CD4-positive, alpha-beta T cell (primary cell): ENCODE results near the gene MOSPD3. TPM values are rescaled to one million over a fixed set of nuclear protein-coding genes. Genes with fewer than 3 reads are reported as not detected.

Experiments
- ATAC-seq: fragments of 200-7000 bp; cut with Tn5 transposase; one replicate; pipeline ENCODE4 v1.10.0; 2022; ENCODE audit warnings: mild to moderate bottlenecking; ENCODE audit not compliant: poor library complexity
- CTCF ChIA-PET: fragments of 350-600 bp; sonication (Branson Sonifier 250); formaldehyde crosslinking; loops from one replicate; lab custom pipeline; 2021; ENCODE audit warnings: antibody characterized with exemption, inconsistent platforms; lab: Charles Lee
- POLR2A ChIA-PET: fragments of 350-600 bp; sonication (Branson Sonifier 250); formaldehyde crosslinking; loops from one replicate; lab custom pipeline; 2021; ENCODE audit warnings: antibody characterized with exemption, inconsistent platforms; lab: Charles Lee
- DNase-seq, 14 experiments: peaks; one replicate each; pipeline ENCODE4 v3.0.0-alpha.2; 2013 to 2020; ENCODE audit warnings: mixed read lengths in 2 of 14
- H3K27ac ChIP-seq, 2 donors: one replicate each; pipeline versions ENCODE4 v1.5.1 to v1.7.0; 2013; ENCODE audit warnings: low read length in 2 of 2, low read depth in 1 of 2, mild to moderate bottlenecking in 1 of 2
- H3K27me3 ChIP-seq, 2 experiments: 1 replicate in 1 of 2; 2 replicates in 1 of 2; pipeline versions ENCODE4 v1.6.1 to v1.7.0; 2013; ENCODE audit warnings: low read length in 2 of 2, control low read depth in 1 of 2, mild to moderate bottlenecking in 1 of 2, moderate library complexity in 1 of 2; ENCODE audit not compliant: insufficient read depth in 2 of 2, control insufficient read depth in 1 of 2
- H3K36me3 ChIP-seq: one replicate; pipeline ENCODE4 v1.6.1; 2013; ENCODE audit warnings: low read length, control low read depth; ENCODE audit not compliant: insufficient read depth
- H3K4me1 ChIP-seq: one replicate; pipeline ENCODE4 v1.6.1; 2013; ENCODE audit warnings: low read length, control low read depth; ENCODE audit not compliant: insufficient read depth
- H3K4me3 ChIP-seq: one replicate; pipeline ENCODE4 v1.5.1; 2013; ENCODE audit warnings: mild to moderate bottlenecking, low read length, moderate library complexity
- H3K9me3 ChIP-seq, 2 experiments: 1 replicate in 1 of 2; 2 replicates in 1 of 2; pipeline versions ENCODE4 v1.6.1 to v1.7.0; 2013; ENCODE audit warnings: low read length in 2 of 2, mild to moderate bottlenecking in 2 of 2, control low read depth in 1 of 2, moderate library complexity in 1 of 2; ENCODE audit not compliant: control insufficient read depth in 1 of 2, insufficient read depth in 1 of 2
- H3K27ac Mint-ChIP-seq: one replicate; pipeline ENCODE4 v1.8.0; 2020; ENCODE audit warnings: mixed read lengths
- H3K27me3 Mint-ChIP-seq: one replicate; pipeline ENCODE4 v1.8.0; 2021; ENCODE audit warnings: mixed read lengths
- H3K36me3 Mint-ChIP-seq: one replicate; pipeline ENCODE4 v1.8.0; 2021; ENCODE audit warnings: low read depth, mixed read lengths
- H3K4me1 Mint-ChIP-seq: one replicate; pipeline ENCODE4 v1.8.0; 2021; ENCODE audit warnings: low read depth, mixed read lengths
- H3K4me3 Mint-ChIP-seq: one replicate; pipeline ENCODE4 v1.8.0; 2020; ENCODE audit warnings: mild to moderate bottlenecking, mixed read lengths
- H3K9me3 Mint-ChIP-seq: one replicate; pipeline ENCODE4 v1.8.0; 2020; ENCODE audit warnings: mixed read lengths
- intact Hi-C, 2 experiments: fragments of 100-400 bp; cut with DNase I in 1 of 2; cut with micrococcal nuclease in 1 of 2; formaldehyde crosslinking; loops; one replicate each; pipeline versions ENCODE4 v1.15.1 to v1.9.0; 2023 to 2025; cut with DNase I, micrococcal nuclease
- total RNA-seq, 174 experiments: library from RNA in 2 of 174; stranded (reverse) in 2 of 174; gene quantifications; one replicate each; pipeline ENCODE4 v1.2.3 and lab custom pipeline; 2021 to 2026
- TF ChIP-seq, protein P1 (sequence below): fragments of 200-600 bp; IDR thresholded peaks from one replicate; pipeline ENCODE4 v1.8.0; 2022; ENCODE audit warnings: antibody characterized with exemption, mild to moderate bottlenecking

Gene MOSPD3
- total RNA-seq, 2 experiments from 2014 or later: 8.5 to 10.9 TPM

- peaks cover 0 to 5% of the 10 kb centered on the region in 2 experiments for H3K27me3 ChIP-seq
- H3K9me3 ChIP-seq: no peaks in the 10 kb centered on the region
- H3K36me3 ChIP-seq: peaks cover 17% of the 10 kb centered on the region
- Mint-ChIP-seq H3K27ac (no peak within 1 kb of the TSS), H3K4me3 (peak within 1 kb of the TSS; percentile 97), H3K27me3 (no peaks in the 10 kb centered on the region), H3K36me3 (peaks cover 17% of the 10 kb centered on the region), H3K9me3 (no peaks in the 10 kb centered on the region), H3K4me1 (peaks cover 35% of the 10 kb centered on the region)
- peak within 1 kb of the TSS; percentile 95 for H3K4me3 ChIP-seq
- DNase-seq: peak; percentile 98 to 100 (median 99)
- TF ChIP-seq, protein P1, sequence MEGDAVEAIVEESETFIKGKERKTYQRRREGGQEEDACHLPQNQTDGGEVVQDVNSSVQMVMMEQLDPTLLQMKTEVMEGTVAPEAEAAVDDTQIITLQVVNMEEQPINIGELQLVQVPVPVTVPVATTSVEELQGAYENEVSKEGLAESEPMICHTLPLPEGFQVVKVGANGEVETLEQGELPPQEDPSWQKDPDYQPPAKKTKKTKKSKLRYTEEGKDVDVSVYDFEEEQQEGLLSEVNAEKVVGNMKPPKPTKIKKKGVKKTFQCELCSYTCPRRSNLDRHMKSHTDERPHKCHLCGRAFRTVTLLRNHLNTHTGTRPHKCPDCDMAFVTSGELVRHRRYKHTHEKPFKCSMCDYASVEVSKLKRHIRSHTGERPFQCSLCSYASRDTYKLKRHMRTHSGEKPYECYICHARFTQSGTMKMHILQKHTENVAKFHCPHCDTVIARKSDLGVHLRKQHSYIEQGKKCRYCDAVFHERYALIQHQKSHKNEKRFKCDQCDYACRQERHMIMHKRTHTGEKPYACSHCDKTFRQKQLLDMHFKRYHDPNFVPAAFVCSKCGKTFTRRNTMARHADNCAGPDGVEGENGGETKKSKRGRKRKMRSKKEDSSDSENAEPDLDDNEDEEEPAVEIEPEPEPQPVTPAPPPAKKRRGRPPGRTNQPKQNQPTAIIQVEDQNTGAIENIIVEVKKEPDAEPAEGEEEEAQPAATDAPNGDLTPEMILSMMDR: no peak
- intact Hi-C loops: loop anchor here (1.0 to 2.0 kb wide), 5 partner anchors 16 to 48 kb away; partner anchors contain the start of genes AGFG2 (in 1 of the 2) and MOSPD3 (in 1 of the 2)
- ChIA-PET CTCF (interaction anchor here (0.6 to 2.1 kb wide), 7 partner anchors 17 to 119 kb away, joined by 3 to 8 read pairs (median 4); partner anchors contain the start of gene MOSPD3), POLR2A (interaction anchor here (0.6 to 4.9 kb wide), 45 partner anchors 9 to 1028 kb away, joined by 3 to 113 read pairs (median 7); partner anchors contain the start of genes AGFG2, GIGYF1, GNB2 and GPC2)
- H3K4me1 ChIP-seq: peaks cover 50% of the 10 kb centered on the region
- H3K27ac ChIP-seq: peak within 1 kb of the TSS; percentile 93 to 96
- peak; percentile 82 for ATAC-seq
Measured at GRCh38 chr7:100586266-100587025, 25.9 kb upstream of the MOSPD3 start, which contains the start of gene FBXO24. Gene FBXO24 (plus strand): TSS chr7:100586328. CDS start chr7:100586626, 298 bp downstream.

DNA sequence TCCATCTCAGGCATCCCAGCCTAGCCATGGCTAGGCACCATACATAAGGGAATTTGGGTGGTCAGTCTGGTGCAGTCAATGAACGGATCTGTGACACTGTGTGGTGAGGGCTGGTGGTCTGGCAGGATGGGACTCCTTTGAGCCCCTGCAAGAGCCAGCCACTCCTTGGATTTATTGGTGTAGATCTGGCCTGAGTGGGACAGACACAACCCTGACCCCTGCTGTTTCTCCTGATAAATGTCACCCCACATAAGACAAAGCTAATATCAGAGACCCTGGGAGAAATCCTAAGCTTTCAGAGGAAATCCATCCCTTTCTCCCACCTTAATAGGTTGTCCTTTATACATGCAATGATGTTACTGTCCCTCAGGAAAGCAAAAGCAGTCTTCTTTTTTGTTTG is 23.9 kb upstream of the MOSPD3 start:
- H3K9me3 Mint-ChIP-seq: no peaks in the 10 kb centered on the region
- Histone ChIP-seq H3K27me3 (peaks cover 0 to 5% of the 10 kb centered on the region in 2 experiments), H3K36me3 (no peaks in the 10 kb centered on the region), H3K27ac (no peak overlapping the region), H3K4me3 (no peak overlapping the region), H3K9me3 (no peaks in the 10 kb centered on the region), H3K4me1 (peaks cover 30% of the 10 kb centered on the region)
- ChIA-PET CTCF (interaction anchor here (0.7 to 1.7 kb wide), 7 partner anchors 10 to 160 kb away, joined by 3 to 5 read pairs (median 3); no protein-coding TSS in a partner anchor), POLR2A (interaction anchor here (1.2 kb wide), 1 partner anchor 20 kb away, joined by 3 read pairs; no protein-coding TSS in a partner anchor)
- peaks cover 12% of the 10 kb centered on the region for H3K36me3 Mint-ChIP-seq
- TF ChIP-seq, protein P1: peak; percentile 48
- peak overlapping the region; percentile 81 for H3K4me3 Mint-ChIP-seq
- no peaks in the 10 kb centered on the region for H3K27me3 Mint-ChIP-seq
- H3K4me1 Mint-ChIP-seq: peaks cover 23% of the 10 kb centered on the region
- ATAC-seq (no peak), DNase-seq (peak in 2 of 14 experiments; percentile 39 to 49)
- peak overlapping the region; percentile 54 for H3K27ac Mint-ChIP-seq
- intact Hi-C loops: loop anchor here in 1 of 2 experiments (1.0 kb wide), 1 partner anchor 24 kb away; no protein-coding TSS in a partner anchor

- Mint-ChIP-seq H3K9me3 (no peaks in the 10 kb centered on the region), H3K27ac (no peak overlapping the region), H3K36me3 (peaks cover 6% of the 10 kb centered on the region), H3K27me3 (no peaks in the 10 kb centered on the region), H3K4me3 (peak overlapping the region; percentile 65), H3K4me1 (peaks cover 16% of the 10 kb centered on the region)
- CTCF ChIA-PET: interaction anchor here (1.2 to 1.7 kb wide), 2 partner anchors 21 to 116 kb away, joined by 3 to 5 read pairs; no protein-coding TSS in a partner anchor
- Histone ChIP-seq H3K36me3 (no peaks in the 10 kb centered on the region), H3K4me1 (peaks cover 22% of the 10 kb centered on the region), H3K9me3 (no peaks in the 10 kb centered on the region), H3K27me3 (peaks cover 0 to 5% of the 10 kb centered on the region in 2 experiments), H3K4me3 (no peak overlapping the region), H3K27ac (no peak overlapping the region)
- DNase-seq (no peak), ATAC-seq (no peak)
- TF ChIP-seq, protein P1: no peak
- POLR2A ChIA-PET: interaction anchor here (0.7 kb wide), 1 partner anchor 16 kb away, joined by 4 read pairs; no protein-coding TSS in a partner anchor
- intact Hi-C loops: no loop called here
Measured at GRCh38 chr7:100589341-100589947, 22.9 kb upstream of the MOSPD3 start.
